Activated CD4-positive, alpha-beta memory T cell treated with anti-CD3 and anti-CD28 coated beads for 36 hours (primary cell): ENCODE measurements around the gene CENPU. TPM values are rescaled to one million over a fixed set of nuclear protein-coding genes. Genes with fewer than 3 reads are reported as not detected.

Source experiments
- CTCF ChIA-PET: fragments of 350-600 bp; sonication (Branson Sonifier 250); formaldehyde crosslinking; loops from one replicate; lab custom pipeline; 2021; ENCODE audit warnings: antibody characterized with exemption, inconsistent platforms; lab: Charles Lee
- POLR2A ChIA-PET: fragments of 350-600 bp; sonication (Branson Sonifier 250); formaldehyde crosslinking; loops from one replicate; lab custom pipeline; 2021; ENCODE audit warnings: antibody characterized with exemption; lab: Charles Lee
- DNase-seq: peaks from one replicate; pipeline ENCODE4 v3.0.0-alpha.2; 2020
- H3K27ac Mint-ChIP-seq: one replicate; pipeline ENCODE4 v1.8.0; 2021; ENCODE audit warnings: mixed read lengths
- H3K27me3 Mint-ChIP-seq: one replicate; pipeline ENCODE4 v1.8.0; 2021; ENCODE audit warnings: mixed read lengths
- H3K36me3 Mint-ChIP-seq: one replicate; pipeline ENCODE4 v1.8.0; 2021; ENCODE audit warnings: mixed read lengths
- H3K4me1 Mint-ChIP-seq: one replicate; pipeline ENCODE4 v1.8.0; 2021; ENCODE audit warnings: low read depth, mixed read lengths
- H3K4me3 Mint-ChIP-seq: one replicate; pipeline ENCODE4 v1.8.0; 2021; ENCODE audit warnings: mild to moderate bottlenecking, mixed read lengths
- H3K9me3 Mint-ChIP-seq: one replicate; pipeline ENCODE4 v1.8.0; 2021; ENCODE audit warnings: mixed read lengths
- intact Hi-C: fragments of 100-400 bp; cut with micrococcal nuclease; formaldehyde crosslinking; loops from one replicate; pipeline ENCODE4 v1.15.1; 2023
- total RNA-seq, 2 experiments: library from RNA; stranded (reverse); gene quantifications; one replicate each; pipeline ENCODE4 v1.2.3, GENCODE V29; 2021

Gene CENPU
- total RNA-seq, 2 experiments from 2014 or later = 82.7 to 87.6 TPM

- H3K9me3 Mint-ChIP-seq = no peaks in the 10 kb centered on the region
- no peak for DNase-seq
- no peak overlapping the region for H3K4me3 Mint-ChIP-seq
- H3K27me3 Mint-ChIP-seq = no peaks in the 10 kb centered on the region
- peaks cover 24% of the 10 kb centered on the region for H3K4me1 Mint-ChIP-seq
- H3K36me3 Mint-ChIP-seq = peaks cover 47% of the 10 kb centered on the region
- H3K27ac Mint-ChIP-seq = no peak overlapping the region
- ChIA-PET CTCF (interaction anchor here (1.8 to 3.2 kb wide), 2 partner anchors 15 to 465 kb away, joined by 6 to 12 read pairs; no protein-coding TSS in a partner anchor), POLR2A (no interaction called here)
- intact Hi-C loops = loop anchor here (5.0 to 10.0 kb wide), 5 partner anchors 258 to 1225 kb away; partner anchors contain the start of genes CFAP97, ING2 and IRF2
Measured at GRCh38 chr4:184729946-184730345, 4.0 kb downstream of the CENPU start.

GRCh38 chr4:184728858-184729257 is 5.0 kb downstream of the CENPU start:
- DNase-seq = no peak
- intact Hi-C loops = no loop called here
- POLR2A ChIA-PET = no interaction called here
- CTCF ChIA-PET = interaction anchor here (3.2 kb wide), 1 partner anchor 17 kb away, joined by 12 read pairs; no protein-coding TSS in a partner anchor
- H3K36me3 Mint-ChIP-seq = peaks cover 55% of the 10 kb centered on the region
- peaks cover 21% of the 10 kb centered on the region for H3K4me1 Mint-ChIP-seq
- H3K9me3 Mint-ChIP-seq = no peaks in the 10 kb centered on the region
- no peak overlapping the region for H3K27ac Mint-ChIP-seq
- no peak overlapping the region for H3K4me3 Mint-ChIP-seq
- H3K27me3 Mint-ChIP-seq = no peaks in the 10 kb centered on the region

- intact Hi-C loops = no loop called here
- Mint-ChIP-seq H3K27me3 (no peaks in the 10 kb centered on the region), H3K4me1 (peaks cover 15% of the 10 kb centered on the region), H3K27ac (no peak overlapping the region), H3K4me3 (no peak overlapping the region), H3K9me3 (no peaks in the 10 kb centered on the region), H3K36me3 (peaks cover 60% of the 10 kb centered on the region)
- CTCF ChIA-PET = no interaction called here
- no peak for DNase-seq
- POLR2A ChIA-PET = no interaction called here
Measured at GRCh38 chr4:184727430-184727829, 6.5 kb downstream of the CENPU start.

- intact Hi-C loops = no loop called here
- ChIA-PET POLR2A (interaction anchor here (0.9 kb wide), 1 partner anchor 10 kb away, joined by 3 read pairs; no protein-coding TSS in a partner anchor), CTCF (interaction anchor here (1.7 to 4.2 kb wide), 2 partner anchors 11 to 458 kb away, joined by 5 to 17 read pairs; partner anchors contain the start of gene CENPU)
- H3K4me1 Mint-ChIP-seq = no peaks in the 10 kb centered on the region
- peaks cover 76% of the 10 kb centered on the region for H3K36me3 Mint-ChIP-seq
- no peak overlapping the region for H3K27ac Mint-ChIP-seq
- H3K27me3 Mint-ChIP-seq = no peaks in the 10 kb centered on the region
- no peak overlapping the region for H3K4me3 Mint-ChIP-seq
- H3K9me3 Mint-ChIP-seq = peaks cover 8% of the 10 kb centered on the region
- DNase-seq = no peak
Measured at GRCh38 chr4:184722798-184723197, 11.1 kb downstream of the CENPU start.

- peaks cover 8% of the 10 kb centered on the region for H3K9me3 Mint-ChIP-seq
- intact Hi-C loops = no loop called here
- H3K4me1 Mint-ChIP-seq = no peaks in the 10 kb centered on the region
- no peaks in the 10 kb centered on the region for H3K27me3 Mint-ChIP-seq
- H3K4me3 Mint-ChIP-seq = no peak overlapping the region
- H3K27ac Mint-ChIP-seq = no peak overlapping the region
- POLR2A ChIA-PET = interaction anchor here (1.3 kb wide), 1 partner anchor 13 kb away, joined by 5 read pairs; the partner anchor contains the start of gene CENPU
- DNase-seq = no peak
- peaks cover 78% of the 10 kb centered on the region for H3K36me3 Mint-ChIP-seq
- CTCF ChIA-PET = interaction anchor here (0.6 to 4.2 kb wide), 2 partner anchors 12 to 155 kb away, joined by 3 to 17 read pairs; partner anchors contain the start of gene CENPU
Measured at GRCh38 chr4:184721254-184721653, 12.6 kb downstream of the CENPU start.

GRCh38 chr4:184719407-184719806 is 14.5 kb downstream of the CENPU start:
- no peaks in the 10 kb centered on the region for H3K4me1 Mint-ChIP-seq
- H3K36me3 Mint-ChIP-seq = peaks cover 77% of the 10 kb centered on the region
- intact Hi-C loops = no loop called here
- CTCF ChIA-PET = interaction anchor here (1.7 kb wide), 1 partner anchor 26 kb away, joined by 4 read pairs; no protein-coding TSS in a partner anchor
- no peak overlapping the region for H3K27ac Mint-ChIP-seq
- POLR2A ChIA-PET = no interaction called here
- DNase-seq = no peak
- no peaks in the 10 kb centered on the region for H3K27me3 Mint-ChIP-seq
- H3K9me3 Mint-ChIP-seq = peaks cover 8% of the 10 kb centered on the region
- H3K4me3 Mint-ChIP-seq = no peak overlapping the region

GRCh38 chr4:184715526-184715925 is 18.4 kb downstream of the CENPU start:
- H3K9me3 Mint-ChIP-seq = no peaks in the 10 kb centered on the region
- CTCF ChIA-PET = interaction anchor here (0.9 kb wide), 1 partner anchor 9 kb away, joined by 4 read pairs; no protein-coding TSS in a partner anchor
- no peaks in the 10 kb centered on the region for H3K4me1 Mint-ChIP-seq
- POLR2A ChIA-PET = no interaction called here
- H3K27me3 Mint-ChIP-seq = no peaks in the 10 kb centered on the region
- peaks cover 59% of the 10 kb centered on the region for H3K36me3 Mint-ChIP-seq
- H3K4me3 Mint-ChIP-seq = no peak overlapping the region
- intact Hi-C loops = no loop called here
- H3K27ac Mint-ChIP-seq = no peak overlapping the region
- DNase-seq = no peak

GRCh38 chr4:184713887-184714286 is 20.0 kb downstream of the CENPU start:
- intact Hi-C loops = no loop called here
- Mint-ChIP-seq H3K4me1 (no peaks in the 10 kb centered on the region), H3K27ac (no peak overlapping the region), H3K9me3 (no peaks in the 10 kb centered on the region), H3K36me3 (peaks cover 57% of the 10 kb centered on the region), H3K27me3 (no peaks in the 10 kb centered on the region), H3K4me3 (no peak overlapping the region)
- ChIA-PET CTCF (no interaction called here), POLR2A (no interaction called here)
- no peak for DNase-seq

- H3K36me3 Mint-ChIP-seq = peaks cover 51% of the 10 kb centered on the region
- peaks cover 3% of the 10 kb centered on the region for H3K4me1 Mint-ChIP-seq
- no peaks in the 10 kb centered on the region for H3K9me3 Mint-ChIP-seq
- H3K27ac Mint-ChIP-seq = no peak overlapping the region
- ChIA-PET CTCF (no interaction called here), POLR2A (no interaction called here)
- H3K27me3 Mint-ChIP-seq = no peaks in the 10 kb centered on the region
- DNase-seq = no peak
- intact Hi-C loops = no loop called here
- H3K4me3 Mint-ChIP-seq = no peak overlapping the region
Measured at GRCh38 chr4:184712322-184712721, 21.6 kb downstream of the CENPU start.

GRCh38 chr4:184706453-184706852 is 27.4 kb downstream of the CENPU start:
- Mint-ChIP-seq H3K27me3 (no peaks in the 10 kb centered on the region), H3K4me1 (peaks cover 25% of the 10 kb centered on the region), H3K36me3 (peaks cover 58% of the 10 kb centered on the region), H3K9me3 (no peaks in the 10 kb centered on the region), H3K4me3 (no peak overlapping the region), H3K27ac (peak overlapping the region; percentile 51)
- ChIA-PET CTCF (interaction anchor here (1.5 kb wide), 1 partner anchor 9 kb away, joined by 4 read pairs; no protein-coding TSS in a partner anchor), POLR2A (interaction anchor here (1.9 kb wide), 1 partner anchor 27 kb away, joined by 5 read pairs; the partner anchor contains the start of gene CENPU)
- no peak for DNase-seq
- intact Hi-C loops = loop anchor here (2.0 to 5.0 kb wide), 3 partner anchors 28 to 59 kb away; partner anchors contain the start of genes CASP3, CENPU and PRIMPOL

- DNase-seq = no peak
- peak overlapping the region; percentile 34 for H3K27ac Mint-ChIP-seq
- H3K4me1 Mint-ChIP-seq = peaks cover 25% of the 10 kb centered on the region
- ChIA-PET POLR2A (interaction anchor here (1.1 kb wide), 1 partner anchor 56 kb away, joined by 5 read pairs; the partner anchor contains the start of genes CASP3 and PRIMPOL), CTCF (interaction anchor here (1.0 to 1.5 kb wide), 2 partner anchors 10 to 442 kb away, joined by 4 to 5 read pairs; no protein-coding TSS in a partner anchor)
- peaks cover 61% of the 10 kb centered on the region for H3K36me3 Mint-ChIP-seq
- intact Hi-C loops = loop anchor here (2.0 to 5.0 kb wide), 3 partner anchors 29 to 58 kb away; partner anchors contain the start of genes CASP3, CENPU and PRIMPOL
- no peaks in the 10 kb centered on the region for H3K9me3 Mint-ChIP-seq
- H3K4me3 Mint-ChIP-seq = no peak overlapping the region
- no peaks in the 10 kb centered on the region for H3K27me3 Mint-ChIP-seq
Measured at GRCh38 chr4:184705692-184706091, 28.2 kb downstream of the CENPU start.

GRCh38 chr4:184702114-184702513 is 31.8 kb downstream of the CENPU start:
- H3K36me3 Mint-ChIP-seq = peaks cover 51% of the 10 kb centered on the region
- CTCF ChIA-PET = interaction anchor here (0.9 kb wide), 1 partner anchor 66 kb away, joined by 3 read pairs; no protein-coding TSS in a partner anchor

More at GRCh38 chr4:184702114-184702513, 31.8 kb downstream of the CENPU start:
- Mint-ChIP-seq H3K27ac (no peak overlapping the region), H3K4me3 (no peak overlapping the region), H3K4me1 (peaks cover 21% of the 10 kb centered on the region), H3K27me3 (no peaks in the 10 kb centered on the region), H3K9me3 (no peaks in the 10 kb centered on the region)
- intact Hi-C loops = no loop called here
- POLR2A ChIA-PET = no interaction called here
- DNase-seq = no peak
